ENCODE data around the gene SLC6A7.

DNA sequence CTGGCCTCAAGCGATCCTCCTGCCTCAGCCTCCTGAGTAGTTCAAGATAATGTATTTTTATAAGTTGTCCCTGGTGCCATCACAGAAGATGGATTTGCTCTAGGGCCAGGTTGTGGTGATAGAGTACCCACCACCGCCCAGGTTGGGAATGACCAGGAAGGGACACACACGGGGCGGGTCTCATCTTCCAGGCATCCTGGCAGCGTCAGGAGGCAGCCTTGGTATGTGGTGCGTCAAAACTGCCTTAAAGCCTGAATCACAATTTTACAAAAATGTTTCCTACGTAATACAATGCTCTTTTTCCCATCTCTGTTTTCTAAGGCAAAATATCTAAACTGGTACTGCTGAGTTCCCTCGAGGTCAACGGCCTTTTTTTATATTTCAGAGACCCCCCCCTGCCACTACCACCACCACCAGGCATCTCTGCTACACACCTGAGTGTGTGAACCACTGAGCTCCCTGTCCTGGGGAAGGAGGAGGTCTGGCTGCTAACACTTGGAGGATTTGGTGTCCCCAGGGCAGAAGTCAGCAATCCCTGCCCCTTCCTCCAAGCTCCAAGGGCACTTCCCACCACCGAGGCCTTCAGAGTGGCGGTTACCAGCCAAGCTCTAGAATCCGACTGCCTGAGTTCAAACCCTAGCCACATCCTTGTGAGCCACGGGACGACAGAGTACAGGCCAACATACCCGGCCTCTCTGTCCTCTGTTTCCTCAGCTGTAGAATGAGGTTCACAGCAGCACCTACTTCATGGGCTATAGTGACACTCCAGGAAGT, 47.3 kb downstream of the SLC6A7 start:
- TF ChIP-seq GATA2 (IDR thresholded peaks at IDR 0.05; ENCODE audit: low read depth, low read length) = no peak
- TF ChIP-seq GATA3 (IDR thresholded peaks at IDR 0.05; ENCODE audit: low read depth, low read length) = no peak
